Fibroblast of peridontal ligament (primary cell): Measurements from ENCODE around the gene VPS13D.
"Not testable (repeated sequence)": the region's sequence is repeated elsewhere in the genome, so short reads cannot be mapped to it uniquely, and the experiment has no call there.

ENCODE experiments used
- DNase-seq: peaks from one replicate; pipeline ENCODE4 v3.0.0-alpha.2; 2010; ENCODE audit errors: extremely low read depth

The VPS13D gene

GRCh38 chr1:12448746-12449177, 218.9 kb downstream of the VPS13D start:
- peak; percentile 91 for DNase-seq

GRCh38 chr1:12450090-12450755, 220.4 kb downstream of the VPS13D start:
- no peak for DNase-seq

GRCh38 chr1:12450756-12451559, 221.1 kb downstream of the VPS13D start:
- no peak for DNase-seq

- no peak for DNase-seq
Observed at GRCh38 chr1:12451560-12451900, 221.7 kb downstream of the VPS13D start.

- no peak for DNase-seq
Observed at GRCh38 chr1:12452262-12452661, 222.4 kb downstream of the VPS13D start.

- DNase-seq = no peak
Observed at GRCh38 chr1:12453400-12454343, 223.8 kb downstream of the VPS13D start.

- peak; percentile 59 for DNase-seq
Observed at GRCh38 chr1:12454406-12455391, 224.9 kb downstream of the VPS13D start.

GRCh38 chr1:12456081-12456480, 226.3 kb downstream of the VPS13D start:
- DNase-seq = not testable (repeated sequence)

- peak; percentile 79 for DNase-seq
Observed at GRCh38 chr1:12456979-12457378, 227.1 kb downstream of the VPS13D start.

- peak; percentile 94 for DNase-seq
Observed at GRCh38 chr1:12457771-12458170, 227.9 kb downstream of the VPS13D start.

GRCh38 chr1:12458571-12458970, 228.7 kb downstream of the VPS13D start:
- DNase-seq = no peak

- no peak for DNase-seq
Observed at GRCh38 chr1:12460121-12460520, 230.3 kb downstream of the VPS13D start.

GRCh38 chr1:12460911-12461621, 231.2 kb downstream of the VPS13D start:
- DNase-seq = peak; percentile 88

GRCh38 chr1:12461754-12462153, 231.9 kb downstream of the VPS13D start:
- DNase-seq = no peak

- DNase-seq = no peak
Observed at GRCh38 chr1:12462586-12462985, 232.8 kb downstream of the VPS13D start.

GRCh38 chr1:12464045-12464461, 234.2 kb downstream of the VPS13D start:
- peak; percentile 50 for DNase-seq

- DNase-seq = peak; percentile 95
Observed at GRCh38 chr1:12464598-12465056, 234.8 kb downstream of the VPS13D start.

GRCh38 chr1:12465126-12465525, 235.3 kb downstream of the VPS13D start:
- no peak for DNase-seq

- no peak for DNase-seq
Observed at GRCh38 chr1:12466816-12467215, 237.0 kb downstream of the VPS13D start.
